Vagina (tissue), 2 donors: ENCODE data around the gene C9orf72. TPM values are rescaled to one million over a fixed set of nuclear protein-coding genes. Genes with fewer than 3 reads are reported as not detected.
A peak's percentile ranks its signal among the peaks of the same experiment; 100 is the strongest.

Experiments
- DNase-seq, 2 donors: peaks; one replicate each; pipeline ENCODE4 v3.0.0-alpha.2; 2017; ENCODE audit errors: extremely low spot score in 2 of 2
- H3K27ac ChIP-seq: fragments of 200-600 bp; sonication (generic); one replicate; pipeline ENCODE4 v1.5.1; 2019
- H3K27me3 ChIP-seq: fragments of 200-600 bp; sonication (generic); one replicate; pipeline ENCODE4 v1.5.1; 2019
- H3K36me3 ChIP-seq, 2 donors: fragments of 200-600 bp; sonication (generic); one replicate each; pipeline ENCODE4 v1.5.1; 2017 to 2019
- H3K4me1 ChIP-seq: fragments of 200-600 bp; sonication (generic); one replicate; pipeline ENCODE4 v1.5.1; 2019
- H3K4me3 ChIP-seq, 2 donors: fragments of 200-600 bp; sonication (generic); 1 replicate in 1 of 2; 2 replicates in 1 of 2; pipeline ENCODE4 v1.5.1; 2016 to 2019
- H3K9me3 ChIP-seq: fragments of 200-600 bp; sonication (generic); one replicate; pipeline ENCODE4 v1.5.1; 2019
- POLR2A ChIP-seq, 2 donors: fragments of 450-650 bp; IDR thresholded peaks; one replicate each; pipeline ENCODE4 v1.6.1; 2017; ENCODE audit warnings: antibody characterized with exemption in 2 of 2, mild to moderate bottlenecking in 2 of 2, moderate library complexity in 2 of 2
- POLR2AphosphoS5 ChIP-seq, 2 donors: sonication (generic); formaldehyde crosslinking; IDR thresholded peaks; one replicate each; pipeline ENCODE4 v1.9.0; 2017; ENCODE audit warnings: antibody characterized with exemption in 2 of 2, mild to moderate bottlenecking in 2 of 2, low read depth in 1 of 2; ENCODE audit not compliant: insufficient read depth in 1 of 2
- intact Hi-C: fragments of 100-400 bp; cut with DNase I; formaldehyde crosslinking; loops from one replicate; pipeline ENCODE4 v1.15.1; 2023
- total RNA-seq: library from RNA; depleted of rRNA; stranded (reverse); fragments of >200 nt; gene quantifications from one replicate; pipeline ENCODE4 v1.2.3, GENCODE V29; 2016
- TF ChIP-seq, protein P1 (sequence below), 3 experiments: fragments of 450-650 bp in 2 of 3; fragments of 200-600 bp in 1 of 3; sonication (generic) in 1 of 3; IDR thresholded peaks; one replicate each; pipeline ENCODE4 v1.5.1; 2017 to 2019; ENCODE audit warnings: antibody characterized with exemption in 3 of 3, mild to moderate bottlenecking in 2 of 3, moderate library complexity in 2 of 3

The C9orf72 gene
- total RNA-seq, 1 donor from 2014 or later, result 18.7 TPM

GRCh38 chr9:27537756-27538155 lies 35.5 kb downstream of the C9orf72 start:
- no peaks in the 10 kb centered on the region for H3K36me3 ChIP-seq
- no peaks in the 10 kb centered on the region for H3K27me3 ChIP-seq
- peaks cover 57% of the 10 kb centered on the region for H3K4me1 ChIP-seq
- no peak overlapping the region for H3K27ac ChIP-seq
- intact Hi-C loops, result no loop called here
- no peaks in the 10 kb centered on the region for H3K9me3 ChIP-seq
- TF ChIP-seq POLR2A (IDR thresholded peaks at IDR 0.05) (no peak), POLR2AphosphoS5 (IDR thresholded peaks at IDR 0.05; ENCODE audit: insufficient read depth in 1 of 2, low read depth in 1 of 2) (no peak)
- TF ChIP-seq, protein P1, sequence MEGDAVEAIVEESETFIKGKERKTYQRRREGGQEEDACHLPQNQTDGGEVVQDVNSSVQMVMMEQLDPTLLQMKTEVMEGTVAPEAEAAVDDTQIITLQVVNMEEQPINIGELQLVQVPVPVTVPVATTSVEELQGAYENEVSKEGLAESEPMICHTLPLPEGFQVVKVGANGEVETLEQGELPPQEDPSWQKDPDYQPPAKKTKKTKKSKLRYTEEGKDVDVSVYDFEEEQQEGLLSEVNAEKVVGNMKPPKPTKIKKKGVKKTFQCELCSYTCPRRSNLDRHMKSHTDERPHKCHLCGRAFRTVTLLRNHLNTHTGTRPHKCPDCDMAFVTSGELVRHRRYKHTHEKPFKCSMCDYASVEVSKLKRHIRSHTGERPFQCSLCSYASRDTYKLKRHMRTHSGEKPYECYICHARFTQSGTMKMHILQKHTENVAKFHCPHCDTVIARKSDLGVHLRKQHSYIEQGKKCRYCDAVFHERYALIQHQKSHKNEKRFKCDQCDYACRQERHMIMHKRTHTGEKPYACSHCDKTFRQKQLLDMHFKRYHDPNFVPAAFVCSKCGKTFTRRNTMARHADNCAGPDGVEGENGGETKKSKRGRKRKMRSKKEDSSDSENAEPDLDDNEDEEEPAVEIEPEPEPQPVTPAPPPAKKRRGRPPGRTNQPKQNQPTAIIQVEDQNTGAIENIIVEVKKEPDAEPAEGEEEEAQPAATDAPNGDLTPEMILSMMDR (IDR thresholded peaks at IDR 0.05), result no peak
- H3K4me3 ChIP-seq, result no peak overlapping the region
- no peak for DNase-seq

DNA sequence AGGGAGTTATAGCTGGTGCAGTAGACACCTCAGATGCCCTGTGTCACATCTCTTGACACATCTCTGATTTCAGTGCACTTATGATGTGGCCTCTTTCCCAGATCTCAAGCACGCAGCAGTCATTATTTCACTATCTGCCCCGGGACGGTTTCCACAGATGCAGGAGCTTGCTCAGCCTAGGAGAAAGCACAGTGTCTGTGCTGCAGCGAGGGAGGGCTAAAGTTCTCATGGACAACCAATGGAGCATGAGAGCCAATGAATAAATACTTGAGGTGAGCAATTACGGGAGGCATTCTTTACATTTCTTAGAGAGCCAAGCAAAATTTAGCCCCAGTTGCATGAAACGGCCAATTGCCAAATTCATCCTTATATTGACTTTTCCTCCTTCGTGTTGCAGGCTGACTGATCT lies 36.2 kb downstream of the C9orf72 start:
- Histone ChIP-seq H3K27me3 (no peaks in the 10 kb centered on the region), H3K27ac (no peak overlapping the region), H3K36me3 (no peaks in the 10 kb centered on the region), H3K9me3 (no peaks in the 10 kb centered on the region), H3K4me1 (peaks cover 57% of the 10 kb centered on the region), H3K4me3 (no peak overlapping the region)
- TF ChIP-seq POLR2AphosphoS5 (IDR thresholded peaks at IDR 0.05; ENCODE audit: insufficient read depth in 1 of 2, low read depth in 1 of 2) (no peak), POLR2A (IDR thresholded peaks at IDR 0.05) (no peak)
- TF ChIP-seq, protein P1 (IDR thresholded peaks at IDR 0.05), result no peak
- intact Hi-C loops, result no loop called here
- no peak for DNase-seq

GRCh38 chr9:27536168-27536567 lies 37.1 kb downstream of the C9orf72 start:
- intact Hi-C loops, result no loop called here
- Histone ChIP-seq H3K27me3 (no peaks in the 10 kb centered on the region), H3K27ac (no peak overlapping the region), H3K9me3 (no peaks in the 10 kb centered on the region), H3K36me3 (no peaks in the 10 kb centered on the region), H3K4me1 (peaks cover 57% of the 10 kb centered on the region), H3K4me3 (no peak overlapping the region)
- TF ChIP-seq POLR2A (IDR thresholded peaks at IDR 0.05) (no peak), POLR2AphosphoS5 (IDR thresholded peaks at IDR 0.05; ENCODE audit: insufficient read depth in 1 of 2, low read depth in 1 of 2) (no peak)
- TF ChIP-seq, protein P1 (IDR thresholded peaks at IDR 0.05), result no peak
- no peak for DNase-seq

DNA sequence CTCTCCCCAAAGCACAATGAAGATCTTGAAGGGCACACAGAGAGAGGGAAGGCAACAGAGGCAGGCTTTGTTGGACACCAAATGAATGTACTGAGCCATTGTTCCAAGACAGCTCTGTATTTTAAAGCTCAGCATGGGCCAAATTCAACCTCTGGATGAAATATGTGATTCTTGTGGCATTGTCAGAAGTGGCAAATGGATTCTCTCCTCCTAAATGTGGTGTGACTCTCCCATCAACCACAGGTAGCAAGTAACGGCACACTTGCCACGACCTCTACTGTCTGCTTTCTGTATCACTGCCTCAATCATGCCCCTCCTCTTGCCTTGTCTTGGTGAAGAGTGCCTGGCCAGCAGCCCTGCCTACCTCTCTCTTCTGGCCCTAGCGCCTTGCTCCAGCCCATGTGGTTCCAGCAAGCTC lies 37.6 kb downstream of the C9orf72 start:
- H3K27ac ChIP-seq, result no peak overlapping the region
- intact Hi-C loops, result no loop called here
- TF ChIP-seq POLR2A (IDR thresholded peaks at IDR 0.05), result no peak

GRCh38 chr9:27534658-27535209 lies 38.5 kb downstream of the C9orf72 start:
- peaks cover 49% of the 10 kb centered on the region for H3K4me1 ChIP-seq
- intact Hi-C loops, result no loop called here
- no peaks in the 10 kb centered on the region for H3K27me3 ChIP-seq
- peak overlapping the region; percentile 56 for H3K27ac ChIP-seq
- no peak overlapping the region for H3K4me3 ChIP-seq
- TF ChIP-seq POLR2AphosphoS5 (IDR thresholded peaks at IDR 0.05; ENCODE audit: insufficient read depth in 1 of 2, low read depth in 1 of 2), result no peak
- H3K9me3 ChIP-seq, result no peaks in the 10 kb centered on the region
- no peak for DNase-seq
- H3K36me3 ChIP-seq, result no peaks in the 10 kb centered on the region

More for the DNA sequence above, 37.6 kb downstream of the C9orf72 start:
- no peaks in the 10 kb centered on the region for H3K9me3 ChIP-seq
- H3K4me1 ChIP-seq, result peaks cover 52% of the 10 kb centered on the region
- H3K4me3 ChIP-seq, result no peak overlapping the region
- DNase-seq, result no peak
- no peaks in the 10 kb centered on the region for H3K27me3 ChIP-seq
- H3K36me3 ChIP-seq, result no peaks in the 10 kb centered on the region

DNA sequence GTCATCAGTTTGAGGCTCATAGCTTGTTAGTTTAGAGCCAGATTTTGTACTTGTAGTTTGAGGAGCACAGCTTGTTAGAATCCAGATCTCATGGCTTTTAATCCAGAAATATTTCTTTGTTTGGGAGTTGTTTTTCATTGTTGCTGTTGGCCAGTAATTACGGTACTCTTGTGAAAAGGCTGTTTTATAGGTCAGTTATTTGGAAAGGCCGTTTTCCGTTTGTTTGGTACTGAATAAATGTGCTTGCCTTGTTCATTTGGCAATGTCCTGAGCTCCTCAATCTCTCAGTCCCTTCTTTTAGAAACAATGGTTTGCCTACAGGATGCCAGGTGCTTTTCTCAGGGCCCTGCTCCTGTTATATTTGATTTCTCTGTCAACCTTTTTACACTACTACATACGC lies 39.1 kb downstream of the C9orf72 start:
- no peaks in the 10 kb centered on the region for H3K36me3 ChIP-seq
- peak overlapping the region; percentile 56 for H3K27ac ChIP-seq
- intact Hi-C loops, result no loop called here
- H3K4me3 ChIP-seq, result no peak overlapping the region
- H3K27me3 ChIP-seq, result no peaks in the 10 kb centered on the region
- DNase-seq, result no peak
- no peaks in the 10 kb centered on the region for H3K9me3 ChIP-seq
- TF ChIP-seq POLR2A (IDR thresholded peaks at IDR 0.05) (no peak), POLR2AphosphoS5 (IDR thresholded peaks at IDR 0.05; ENCODE audit: insufficient read depth in 1 of 2, low read depth in 1 of 2) (peak in 1 of 2 donors; percentile 60)
- H3K4me1 ChIP-seq, result peaks cover 44% of the 10 kb centered on the region
